ENCODE results near the gene SELENOO.

Gene SELENOO

DNA sequence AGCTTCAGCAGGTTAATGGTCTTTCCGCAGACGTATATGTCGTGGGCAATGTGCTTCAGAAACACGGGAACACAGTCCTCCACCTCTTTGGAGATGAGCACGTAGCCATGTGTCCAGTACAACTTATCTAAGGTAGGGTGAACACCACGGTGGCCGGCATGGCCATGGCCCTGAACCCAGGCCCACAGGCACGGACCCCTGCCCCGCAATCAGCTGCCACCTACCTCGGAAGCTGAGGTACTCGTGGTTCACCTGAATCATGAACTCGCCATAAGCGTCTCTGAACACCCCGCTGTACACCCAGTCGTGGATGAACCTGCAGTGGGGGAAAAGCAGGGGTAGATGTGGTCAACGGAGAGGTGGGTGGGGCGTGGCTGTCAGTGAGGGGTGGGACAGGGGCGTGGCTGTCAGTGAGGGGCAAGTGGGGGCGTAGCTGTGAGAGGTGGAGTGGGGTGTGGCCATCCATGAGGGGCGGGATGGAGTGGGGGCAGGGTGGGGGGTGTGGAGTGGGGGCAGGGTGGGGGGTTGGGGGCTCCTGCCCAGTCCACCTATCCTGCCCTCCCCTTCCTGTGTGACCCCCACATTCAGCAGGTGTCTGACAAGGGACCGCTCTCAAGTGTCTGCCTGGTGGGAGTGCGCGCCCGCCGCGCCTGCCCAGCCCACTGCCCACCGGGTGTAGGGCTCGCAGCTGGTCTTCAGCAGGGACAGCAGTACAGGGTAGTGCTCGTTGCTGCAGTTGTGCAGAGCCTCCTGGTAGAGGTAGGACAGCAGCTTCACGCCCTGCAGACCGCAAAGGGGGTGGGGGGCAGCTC is 25.5 kb downstream of the SELENOO start:
- H3K36me3 ChIP-seq (ENCODE audit: control insufficient read depth in 1 of 2, insufficient read depth in 2 of 2, low read length in 2 of 2) = peaks cover 25 to 66% of the 10 kb centered on the region in 2 donors
- H3K4me1 ChIP-seq (ENCODE audit: control insufficient read depth in 1 of 2, insufficient read depth in 2 of 2, low read length in 2 of 2) = no peaks in the 10 kb centered on the region
- no peak overlapping the region for H3K9ac ChIP-seq (ENCODE audit: low read depth in 1 of 2, low read length in 2 of 2)
- H3K27me3 ChIP-seq (ENCODE audit: control insufficient read depth in 1 of 2, insufficient read depth in 2 of 2, low read length in 2 of 2) = no peaks in the 10 kb centered on the region
- H3K9me3 ChIP-seq (ENCODE audit: control insufficient read depth in 1 of 2, low read length in 2 of 2) = no peaks in the 10 kb centered on the region
- H3K4me3 ChIP-seq (ENCODE audit: low read depth in 1 of 2, low read length in 2 of 2) = no peak overlapping the region
- no peak overlapping the region for H3K27ac ChIP-seq (ENCODE audit: low read depth, low read length)

DNA sequence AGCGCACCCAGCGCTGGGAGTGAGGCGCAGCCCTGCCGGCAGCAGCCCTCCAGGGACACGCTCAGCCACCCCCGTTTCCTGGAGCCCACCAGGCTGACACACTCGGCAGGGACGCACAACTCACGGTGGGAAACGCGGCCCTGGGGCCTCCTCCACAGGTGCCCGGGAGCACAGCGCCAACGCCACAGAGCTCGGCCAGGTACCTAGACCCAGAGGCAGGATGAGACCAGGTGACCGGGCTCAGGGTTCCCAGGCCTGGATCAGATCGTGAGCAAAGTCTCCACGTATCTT is 26.0 kb downstream of the SELENOO start:
- Histone ChIP-seq H3K4me3 (ENCODE audit: low read depth in 1 of 2, low read length in 2 of 2) (no peak overlapping the region), H3K27me3 (ENCODE audit: control insufficient read depth in 1 of 2, insufficient read depth in 2 of 2, low read length in 2 of 2) (no peaks in the 10 kb centered on the region), H3K27ac (ENCODE audit: low read depth, low read length) (no peak overlapping the region), H3K9ac (ENCODE audit: low read depth in 1 of 2, low read length in 2 of 2) (no peak overlapping the region), H3K4me1 (ENCODE audit: control insufficient read depth in 1 of 2, insufficient read depth in 2 of 2, low read length in 2 of 2) (no peaks in the 10 kb centered on the region), H3K36me3 (ENCODE audit: control insufficient read depth in 1 of 2, insufficient read depth in 2 of 2, low read length in 2 of 2) (peaks cover 19 to 60% of the 10 kb centered on the region in 2 donors), H3K9me3 (ENCODE audit: control insufficient read depth in 1 of 2, low read length in 2 of 2) (no peaks in the 10 kb centered on the region)

DNA sequence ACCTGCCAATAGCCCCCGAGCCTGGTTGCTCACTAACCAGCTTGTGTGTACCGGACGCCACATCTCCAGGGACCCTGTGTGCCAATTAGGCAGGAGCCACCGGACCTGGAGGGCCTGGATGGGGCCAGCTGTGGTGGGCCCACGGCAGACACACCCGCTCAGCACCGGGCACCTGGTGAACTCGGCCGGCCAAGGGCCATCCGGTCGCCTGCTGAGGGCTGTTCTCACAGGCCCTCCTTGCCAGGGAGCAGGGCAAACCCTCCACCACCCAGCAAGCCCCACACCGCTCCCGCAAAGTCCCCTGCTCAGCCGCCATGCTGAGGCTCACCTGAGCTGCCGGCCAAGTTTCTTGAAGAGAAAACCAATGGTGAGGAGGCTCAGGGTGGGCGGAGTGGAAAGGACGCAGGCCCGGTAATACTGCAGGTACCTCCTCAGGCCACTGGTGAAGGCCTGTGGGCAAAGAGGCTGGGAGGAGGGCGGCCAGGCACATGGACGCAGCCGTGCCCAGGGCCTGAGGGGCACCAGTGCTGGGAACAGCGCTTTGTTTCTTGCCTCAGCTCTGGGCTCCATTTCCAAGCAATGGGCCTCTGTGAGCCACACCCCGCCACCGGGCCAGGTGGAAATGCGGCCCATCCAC is 26.9 kb downstream of the SELENOO start:
- no peak overlapping the region for H3K9ac ChIP-seq (ENCODE audit: low read depth in 1 of 2, low read length in 2 of 2)
- no peak overlapping the region for H3K4me3 ChIP-seq (ENCODE audit: low read depth in 1 of 2, low read length in 2 of 2)
- no peaks in the 10 kb centered on the region for H3K27me3 ChIP-seq (ENCODE audit: control insufficient read depth in 1 of 2, insufficient read depth in 2 of 2, low read length in 2 of 2)
- H3K9me3 ChIP-seq (ENCODE audit: control insufficient read depth in 1 of 2, low read length in 2 of 2) = no peaks in the 10 kb centered on the region
- H3K27ac ChIP-seq (ENCODE audit: low read depth, low read length) = no peak overlapping the region
- no peaks in the 10 kb centered on the region for H3K4me1 ChIP-seq (ENCODE audit: control insufficient read depth in 1 of 2, insufficient read depth in 2 of 2, low read length in 2 of 2)
- H3K36me3 ChIP-seq (ENCODE audit: control insufficient read depth in 1 of 2, insufficient read depth in 2 of 2, low read length in 2 of 2) = peaks cover 17 to 59% of the 10 kb centered on the region in 2 donors

DNA sequence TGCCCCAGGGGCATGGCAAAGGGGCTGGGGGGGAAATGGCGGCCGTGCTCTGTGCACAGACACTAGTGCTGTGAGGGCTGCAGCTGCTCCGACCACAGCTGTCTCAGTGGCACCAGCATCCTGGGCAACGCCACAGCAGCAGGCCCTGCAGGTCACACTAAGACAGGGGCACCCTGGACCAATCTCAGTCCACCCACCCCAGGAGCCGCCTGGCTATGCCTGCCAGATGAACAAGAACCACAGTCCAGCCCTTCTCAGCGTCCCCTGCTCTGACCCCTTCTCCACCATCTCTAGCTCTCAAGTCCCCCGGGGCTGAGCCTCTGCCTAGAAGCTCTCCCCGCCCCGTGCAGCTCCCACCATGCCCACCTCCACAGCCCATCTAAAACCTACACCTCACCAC is 27.6 kb downstream of the SELENOO start:
- H3K27ac ChIP-seq (ENCODE audit: low read depth, low read length) = no peak overlapping the region

DNA sequence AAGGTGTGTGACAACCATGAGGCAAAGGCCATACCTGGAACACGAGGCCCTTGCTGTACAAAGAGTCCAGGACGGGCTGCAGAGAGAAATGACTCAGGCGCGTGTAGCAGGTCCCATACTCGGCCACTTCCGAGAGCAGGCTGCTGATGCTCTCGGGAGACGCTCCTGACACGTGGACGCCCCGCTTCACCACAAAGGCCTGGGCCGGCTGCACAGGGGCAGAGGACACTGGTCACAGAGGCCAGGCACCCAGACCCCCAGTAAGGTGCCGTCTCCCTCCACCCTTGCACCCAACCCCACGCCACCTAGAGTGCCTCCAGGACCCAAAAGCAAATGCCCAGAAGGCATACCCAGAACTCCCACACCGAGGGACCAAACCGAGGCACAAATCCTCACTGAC is 28.6 kb downstream of the SELENOO start:
- no peak overlapping the region for H3K9ac ChIP-seq (ENCODE audit: low read depth in 1 of 2, low read length in 2 of 2)
- no peaks in the 10 kb centered on the region for H3K27me3 ChIP-seq (ENCODE audit: control insufficient read depth in 1 of 2, insufficient read depth in 2 of 2, low read length in 2 of 2)
- H3K4me1 ChIP-seq (ENCODE audit: control insufficient read depth in 1 of 2, insufficient read depth in 2 of 2, low read length in 2 of 2) = no peaks in the 10 kb centered on the region
- H3K9me3 ChIP-seq (ENCODE audit: control insufficient read depth in 1 of 2, low read length in 2 of 2) = no peaks in the 10 kb centered on the region
- no peak overlapping the region for H3K27ac ChIP-seq (ENCODE audit: low read depth, low read length)
- no peak overlapping the region for H3K4me3 ChIP-seq (ENCODE audit: low read depth in 1 of 2, low read length in 2 of 2)
- H3K36me3 ChIP-seq (ENCODE audit: control insufficient read depth in 1 of 2, insufficient read depth in 2 of 2, low read length in 2 of 2) = peaks cover 10 to 59% of the 10 kb centered on the region in 2 donors

More for the DNA sequence above, 27.6 kb downstream of the SELENOO start:
- Histone ChIP-seq H3K9me3 (ENCODE audit: control insufficient read depth in 1 of 2, low read length in 2 of 2) (no peaks in the 10 kb centered on the region), H3K4me3 (ENCODE audit: low read depth in 1 of 2, low read length in 2 of 2) (no peak overlapping the region), H3K4me1 (ENCODE audit: control insufficient read depth in 1 of 2, insufficient read depth in 2 of 2, low read length in 2 of 2) (no peaks in the 10 kb centered on the region), H3K27me3 (ENCODE audit: control insufficient read depth in 1 of 2, insufficient read depth in 2 of 2, low read length in 2 of 2) (no peaks in the 10 kb centered on the region), H3K9ac (ENCODE audit: low read depth in 1 of 2, low read length in 2 of 2) (no peak overlapping the region), H3K36me3 (ENCODE audit: control insufficient read depth in 1 of 2, insufficient read depth in 2 of 2, low read length in 2 of 2) (peaks cover 18 to 59% of the 10 kb centered on the region in 2 donors)

DNA sequence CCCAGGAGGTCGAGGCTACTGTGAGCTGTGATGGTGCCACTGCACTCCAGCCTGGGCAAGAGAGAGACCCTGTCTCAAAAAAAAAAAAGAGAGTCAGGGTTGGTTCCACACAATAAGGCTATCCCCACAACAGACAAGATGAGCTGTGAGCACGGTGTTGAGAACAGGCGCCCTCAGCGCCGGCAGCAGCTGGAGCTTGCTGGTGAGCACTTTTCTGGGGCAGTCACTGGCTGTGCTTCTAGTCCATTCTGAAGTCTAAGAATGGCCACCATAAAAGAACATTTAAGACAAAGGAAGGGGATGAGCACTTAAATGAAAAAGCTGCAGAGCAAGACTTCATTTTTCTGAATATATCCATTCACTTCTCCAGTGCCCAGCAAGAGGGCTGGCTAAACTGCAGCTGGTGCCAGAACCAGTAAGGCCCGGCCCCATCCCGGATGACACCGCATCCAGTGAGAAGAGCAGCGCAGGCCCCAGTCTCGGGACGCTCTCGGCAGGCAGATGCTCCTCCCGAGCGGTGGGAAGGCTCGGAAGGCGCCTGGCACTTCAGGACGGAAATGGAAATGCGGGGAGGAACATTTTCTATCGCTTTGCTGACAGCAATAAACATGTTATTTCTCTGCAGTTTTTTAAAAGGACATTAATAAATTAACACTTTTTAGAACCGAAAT is 31.8 kb downstream of the SELENOO start:
- Histone ChIP-seq H3K4me3 (ENCODE audit: low read depth in 1 of 2, low read length in 2 of 2) (no peak overlapping the region), H3K36me3 (ENCODE audit: control insufficient read depth in 1 of 2, insufficient read depth in 2 of 2, low read length in 2 of 2) (peaks cover 4 to 45% of the 10 kb centered on the region in 2 donors), H3K9ac (ENCODE audit: low read depth in 1 of 2, low read length in 2 of 2) (no peak overlapping the region), H3K27ac (ENCODE audit: low read depth, low read length) (no peak overlapping the region), H3K4me1 (ENCODE audit: control insufficient read depth in 1 of 2, insufficient read depth in 2 of 2, low read length in 2 of 2) (no peaks in the 10 kb centered on the region), H3K9me3 (ENCODE audit: control insufficient read depth in 1 of 2, low read length in 2 of 2) (peaks cover 0 to 2% of the 10 kb centered on the region in 2 donors), H3K27me3 (ENCODE audit: control insufficient read depth in 1 of 2, insufficient read depth in 2 of 2, low read length in 2 of 2) (no peaks in the 10 kb centered on the region)

DNA sequence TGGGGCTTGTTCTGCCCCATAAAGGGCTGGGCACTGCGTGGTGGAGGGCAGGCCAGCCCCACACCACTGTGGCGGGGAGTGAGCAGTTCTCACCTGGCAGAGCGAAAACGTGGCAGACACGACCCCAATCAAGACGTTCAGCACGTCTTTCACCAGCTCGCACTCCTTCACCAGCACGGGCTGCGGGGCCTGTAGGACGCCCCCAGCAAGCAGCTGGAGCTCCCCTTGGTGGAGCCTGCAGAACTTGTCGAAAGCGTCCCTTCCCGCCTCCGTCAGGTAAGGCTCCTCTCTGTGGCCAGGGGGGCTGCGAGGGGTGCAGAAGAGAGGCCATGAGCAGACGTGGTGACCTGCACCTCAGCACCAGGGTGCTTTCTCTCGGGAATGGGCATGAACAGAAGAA is 32.4 kb downstream of the SELENOO start:
- Histone ChIP-seq H3K4me3 (ENCODE audit: low read depth in 1 of 2, low read length in 2 of 2) (no peak overlapping the region), H3K36me3 (ENCODE audit: control insufficient read depth in 1 of 2, insufficient read depth in 2 of 2, low read length in 2 of 2) (peaks cover 4 to 44% of the 10 kb centered on the region in 2 donors), H3K9ac (ENCODE audit: low read depth in 1 of 2, low read length in 2 of 2) (no peak overlapping the region), H3K4me1 (ENCODE audit: control insufficient read depth in 1 of 2, insufficient read depth in 2 of 2, low read length in 2 of 2) (no peaks in the 10 kb centered on the region), H3K27ac (ENCODE audit: low read depth, low read length) (no peak overlapping the region), H3K27me3 (ENCODE audit: control insufficient read depth in 1 of 2, insufficient read depth in 2 of 2, low read length in 2 of 2) (no peaks in the 10 kb centered on the region), H3K9me3 (ENCODE audit: control insufficient read depth in 1 of 2, low read length in 2 of 2) (peaks cover 0 to 2% of the 10 kb centered on the region in 2 donors)

DNA sequence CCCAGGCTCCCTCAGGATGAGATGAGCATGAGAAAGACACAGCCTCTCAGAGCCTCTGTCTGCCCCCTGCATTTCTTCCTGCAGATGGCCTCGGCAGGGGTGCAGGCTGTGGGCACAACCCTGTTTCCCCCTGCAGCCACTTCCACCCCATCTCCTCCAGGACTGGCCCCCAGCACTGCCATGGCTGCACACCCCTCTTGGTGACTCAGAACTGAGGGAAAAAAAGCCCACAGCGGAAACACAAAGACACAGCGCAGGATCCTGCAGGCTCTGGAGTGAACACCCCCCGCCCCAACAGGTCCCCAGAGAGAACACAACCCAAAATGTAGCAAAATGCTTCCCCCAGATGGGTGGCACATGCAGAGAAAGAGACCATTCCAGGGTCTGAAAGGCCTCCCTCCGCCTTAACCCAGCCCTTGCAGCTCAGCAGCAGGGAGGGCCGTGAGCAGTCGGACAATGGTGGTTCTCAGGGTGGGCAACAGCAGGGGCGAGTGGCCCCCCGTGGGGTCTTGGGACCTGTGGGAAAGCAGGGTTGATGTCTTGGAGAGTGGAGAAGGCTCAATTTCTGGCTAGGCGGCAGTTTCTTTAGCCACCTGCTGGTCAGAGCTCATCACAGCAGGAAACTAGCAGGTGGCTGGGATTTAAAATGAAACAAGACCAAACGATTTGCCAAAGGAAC is 36.1 kb downstream of the SELENOO start:
- Histone ChIP-seq H3K4me3 (ENCODE audit: low read depth in 1 of 2, low read length in 2 of 2) (no peak overlapping the region), H3K9me3 (ENCODE audit: control insufficient read depth in 1 of 2, low read length in 2 of 2) (peaks cover 0 to 2% of the 10 kb centered on the region in 2 donors), H3K9ac (ENCODE audit: low read depth in 1 of 2, low read length in 2 of 2) (no peak overlapping the region), H3K27ac (ENCODE audit: low read depth, low read length) (no peak overlapping the region), H3K4me1 (ENCODE audit: control insufficient read depth in 1 of 2, insufficient read depth in 2 of 2, low read length in 2 of 2) (peaks cover 0 to 11% of the 10 kb centered on the region in 2 donors), H3K27me3 (ENCODE audit: control insufficient read depth in 1 of 2, insufficient read depth in 2 of 2, low read length in 2 of 2) (no peaks in the 10 kb centered on the region), H3K36me3 (ENCODE audit: control insufficient read depth in 1 of 2, insufficient read depth in 2 of 2, low read length in 2 of 2) (peaks cover 4 to 53% of the 10 kb centered on the region in 2 donors)

DNA sequence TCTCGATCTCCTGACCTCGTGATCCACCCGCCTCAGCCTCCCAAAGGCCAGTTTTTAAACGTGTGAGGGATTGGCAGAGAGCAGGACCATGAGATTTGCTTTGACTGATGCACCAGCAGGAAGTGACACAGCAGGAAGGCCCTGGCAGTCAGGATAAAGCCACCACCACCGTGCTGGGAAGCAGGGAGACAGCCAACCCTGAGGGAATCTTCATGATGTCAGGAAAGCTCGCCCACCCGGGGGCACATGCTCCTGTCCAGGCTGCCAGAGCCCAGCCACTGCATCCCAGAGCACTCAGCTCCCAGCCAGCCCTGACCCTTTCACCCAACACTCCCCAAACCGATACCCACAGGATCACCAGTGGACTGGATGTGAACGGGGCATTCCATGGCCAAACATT is 37.9 kb downstream of the SELENOO start:
- H3K27me3 ChIP-seq (ENCODE audit: control insufficient read depth in 1 of 2, insufficient read depth in 2 of 2, low read length in 2 of 2) = no peaks in the 10 kb centered on the region
- peaks cover 9 to 24% of the 10 kb centered on the region in 2 donors for H3K4me1 ChIP-seq (ENCODE audit: control insufficient read depth in 1 of 2, insufficient read depth in 2 of 2, low read length in 2 of 2)
- peaks cover 0 to 37% of the 10 kb centered on the region in 2 donors for H3K36me3 ChIP-seq (ENCODE audit: control insufficient read depth in 1 of 2, insufficient read depth in 2 of 2, low read length in 2 of 2)
- H3K9ac ChIP-seq (ENCODE audit: low read depth in 1 of 2, low read length in 2 of 2) = no peak overlapping the region
- H3K4me3 ChIP-seq (ENCODE audit: low read depth in 1 of 2, low read length in 2 of 2) = no peak overlapping the region
- no peak overlapping the region for H3K27ac ChIP-seq (ENCODE audit: low read depth, low read length)
- peaks cover 0 to 2% of the 10 kb centered on the region in 2 donors for H3K9me3 ChIP-seq (ENCODE audit: control insufficient read depth in 1 of 2, low read length in 2 of 2)

Measured in duodenal mucosa (tissue), 2 donors.